ES-I3 (cell line): ENCODE data around the gene S100A8.

ENCODE experiments used
- H3K36me3 ChIP-seq: 2 replicates; pipeline ENCODE4 v1.6.1; 2013; ENCODE audit warnings: mild to moderate bottlenecking, low read length, control low read depth, moderate library complexity; ENCODE audit not compliant: insufficient read depth
- H3K4me1 ChIP-seq: 2 replicates; pipeline ENCODE4 v1.6.1; 2013; ENCODE audit warnings: mild to moderate bottlenecking, control low read depth, low read length; ENCODE audit not compliant: insufficient read depth
- H3K9ac ChIP-seq: 2 replicates; pipeline ENCODE4 v1.6.1; 2013; ENCODE audit warnings: low read depth, mild to moderate bottlenecking, low read length, moderate library complexity
- H3K9me3 ChIP-seq: 2 replicates; pipeline ENCODE4 v1.6.1; 2013; ENCODE audit warnings: mild to moderate bottlenecking, low read length, moderate library complexity; ENCODE audit not compliant: control insufficient read depth, insufficient read depth

S100A8 gene

GRCh38 chr1:153402226-153402625 is 11.4 kb upstream of the S100A8 start:
- Histone ChIP-seq H3K36me3 (no peaks in the 10 kb centered on the region), H3K9ac (no peak overlapping the region), H3K9me3 (no peaks in the 10 kb centered on the region), H3K4me1 (no peaks in the 10 kb centered on the region)

GRCh38 chr1:153401461-153401860 is 10.6 kb upstream of the S100A8 start:
- no peaks in the 10 kb centered on the region for H3K4me1 ChIP-seq
- H3K9ac ChIP-seq, result no peak overlapping the region
- no peaks in the 10 kb centered on the region for H3K36me3 ChIP-seq
- H3K9me3 ChIP-seq, result no peaks in the 10 kb centered on the region

GRCh38 chr1:153400244-153400643 is 9.4 kb upstream of the S100A8 start:
- H3K4me1 ChIP-seq, result no peaks in the 10 kb centered on the region
- H3K36me3 ChIP-seq, result no peaks in the 10 kb centered on the region
- no peaks in the 10 kb centered on the region for H3K9me3 ChIP-seq
- H3K9ac ChIP-seq, result no peak overlapping the region

GRCh38 chr1:153399401-153400055 is 8.7 kb upstream of the S100A8 start:
- Histone ChIP-seq H3K4me1 (no peaks in the 10 kb centered on the region), H3K9me3 (no peaks in the 10 kb centered on the region), H3K9ac (no peak overlapping the region), H3K36me3 (no peaks in the 10 kb centered on the region)

- H3K4me1 ChIP-seq, result no peaks in the 10 kb centered on the region
- H3K9ac ChIP-seq, result no peak overlapping the region
- H3K9me3 ChIP-seq, result no peaks in the 10 kb centered on the region
- no peaks in the 10 kb centered on the region for H3K36me3 ChIP-seq
Measured at GRCh38 chr1:153397924-153398651, 7.2 kb upstream of the S100A8 start.

- Histone ChIP-seq H3K9me3 (no peaks in the 10 kb centered on the region), H3K9ac (no peak overlapping the region), H3K4me1 (no peaks in the 10 kb centered on the region), H3K36me3 (no peaks in the 10 kb centered on the region)
Measured at GRCh38 chr1:153397051-153397923, 6.4 kb upstream of the S100A8 start.

GRCh38 chr1:153396461-153396860 is 5.6 kb upstream of the S100A8 start:
- Histone ChIP-seq H3K9me3 (no peaks in the 10 kb centered on the region), H3K9ac (no peak overlapping the region), H3K4me1 (no peaks in the 10 kb centered on the region), H3K36me3 (no peaks in the 10 kb centered on the region)

GRCh38 chr1:153395776-153396175 is 4.9 kb upstream of the S100A8 start:
- Histone ChIP-seq H3K36me3 (no peaks in the 10 kb centered on the region), H3K4me1 (no peaks in the 10 kb centered on the region)

GRCh38 chr1:153395136-153395685 is 4.3 kb upstream of the S100A8 start:
- no peaks in the 10 kb centered on the region for H3K4me1 ChIP-seq
- H3K36me3 ChIP-seq, result no peaks in the 10 kb centered on the region
- no peak overlapping the region for H3K9ac ChIP-seq
- H3K9me3 ChIP-seq, result no peaks in the 10 kb centered on the region

More at GRCh38 chr1:153395776-153396175, 4.9 kb upstream of the S100A8 start:
- Histone ChIP-seq H3K9me3 (no peaks in the 10 kb centered on the region), H3K9ac (no peak overlapping the region)

- Histone ChIP-seq H3K36me3 (no peaks in the 10 kb centered on the region), H3K4me1 (no peaks in the 10 kb centered on the region), H3K9ac (no peak overlapping the region), H3K9me3 (no peaks in the 10 kb centered on the region)
Measured at GRCh38 chr1:153394391-153394790, 3.5 kb upstream of the S100A8 start.

GRCh38 chr1:153393926-153394325 is 3.1 kb upstream of the S100A8 start:
- Histone ChIP-seq H3K9me3 (no peaks in the 10 kb centered on the region), H3K36me3 (no peaks in the 10 kb centered on the region), H3K9ac (no peak overlapping the region), H3K4me1 (no peaks in the 10 kb centered on the region)

GRCh38 chr1:153392822-153393221 is 1.9 kb upstream of the S100A8 start:
- Histone ChIP-seq H3K4me1 (no peaks in the 10 kb centered on the region), H3K9me3 (no peaks in the 10 kb centered on the region), H3K9ac (no peak overlapping the region), H3K36me3 (no peaks in the 10 kb centered on the region)

- no peak overlapping the region for H3K9ac ChIP-seq
- H3K4me1 ChIP-seq, result no peaks in the 10 kb centered on the region
- H3K9me3 ChIP-seq, result no peaks in the 10 kb centered on the region
- no peaks in the 10 kb centered on the region for H3K36me3 ChIP-seq
Measured at GRCh38 chr1:153392258-153392657, 1.4 kb upstream of the S100A8 start.
